HepG2 (cell line): ENCODE results near the gene VCPKMT. TPM values are rescaled to one million over a fixed set of nuclear protein-coding genes. Genes with fewer than 3 reads are reported as not detected.

Experiments
- IRX3 ChIP-seq: sonication (generic); formaldehyde crosslinking; IDR thresholded peaks from 2 replicates; pipeline ENCODE4 v1.8.1; 2023; ENCODE audit warnings: mild to moderate bottlenecking, low read depth, missing genetic modification reagents, borderline replicate concordance
- MIXL1 ChIP-seq: IDR thresholded peaks from 2 replicates; pipeline ENCODE4 v1.6.1; 2016
- NAIF1 ChIP-seq: sonication (generic); formaldehyde crosslinking; IDR thresholded peaks from 2 replicates; pipeline ENCODE4 v1.5.0; 2020; ENCODE audit warnings: mild to moderate bottlenecking, missing genetic modification reagents, borderline replicate concordance
- POGZ ChIP-seq: sonication (generic); formaldehyde crosslinking; IDR thresholded peaks from 2 replicates; pipeline ENCODE4 v1.4.0; 2020; ENCODE audit warnings: mild to moderate bottlenecking, missing genetic modification reagents
- SAP130 ChIP-seq: IDR thresholded peaks from 2 replicates; pipeline ENCODE4 v1.6.1; 2016; ENCODE audit warnings: low read depth
- ZBTB38 ChIP-seq: sonication (generic); formaldehyde crosslinking; IDR thresholded peaks from 2 replicates; pipeline ENCODE4 v1.5.1; 2020; ENCODE audit warnings: mild to moderate bottlenecking, missing genetic modification reagents
- ZMYM4 ChIP-seq: sonication (generic); formaldehyde crosslinking; IDR thresholded peaks from 2 replicates; pipeline ENCODE4 v1.8.1; 2023; ENCODE audit warnings: mild to moderate bottlenecking, missing genetic modification reagents
- ZNF318 ChIP-seq: sonication (generic); formaldehyde crosslinking; IDR thresholded peaks from 2 replicates; pipeline ENCODE4 v1.4.0; 2020; ENCODE audit warnings: mild to moderate bottlenecking, missing genetic modification reagents
- ZNF543 ChIP-seq: sonication (generic); formaldehyde crosslinking; IDR thresholded peaks from 2 replicates; pipeline ENCODE4 v1.4.0; 2020; ENCODE audit warnings: mild to moderate bottlenecking, missing genetic modification reagents
- ZNF563 ChIP-seq: sonication (generic); formaldehyde crosslinking; IDR thresholded peaks from 2 replicates; pipeline ENCODE4 v1.8.0; 2022; ENCODE audit warnings: mild to moderate bottlenecking, moderate library complexity, missing genetic modification reagents
- ZNF615 ChIP-seq: sonication (generic); formaldehyde crosslinking; IDR thresholded peaks from 2 replicates; pipeline ENCODE4 v1.5.0; 2020; ENCODE audit warnings: mild to moderate bottlenecking, missing genetic modification reagents, borderline replicate concordance
- ZSCAN12 ChIP-seq: sonication (generic); formaldehyde crosslinking; IDR thresholded peaks from 2 replicates; pipeline ENCODE4 v1.9.0; 2021; ENCODE audit warnings: mild to moderate bottlenecking, missing genetic modification reagents
- polyA plus RNA-seq, 8 experiments: library from polyadenylated mRNA; depleted of rRNA in 3 of 8; stranded (reverse) in 7 of 8; unstranded in 1 of 8; fragments of >200 nt; fragmentation: Illumina TruSeq in 4 of 8; extraction: Trizol in 4 of 8; gene quantifications; 2 replicates each; pipeline versions ENCODE4 v1.2.1 to v1.2.3, GENCODE V29; 2011 to 2016; ENCODE audit warnings: low read depth in 4 of 8, missing spikeins in 1 of 8, mixed read lengths in 1 of 8; ENCODE audit not compliant: insufficient read depth in 1 of 8
- total RNA-seq, 5 experiments: library from RNA; depleted of rRNA; stranded (reverse); fragments of >200 nt; fragmentation: Illumina TruSeq; extraction: Trizol; gene quantifications; 2 replicates each; pipeline ENCODE4 v1.2.3, GENCODE V29; 2016; ENCODE audit warnings: low read depth in 1 of 5
- TF ChIP-seq, protein P1 (sequence below): sonication (generic); formaldehyde crosslinking; IDR thresholded peaks from 2 replicates; pipeline ENCODE4 v1.9.0; 2021; ENCODE audit warnings: missing genetic modification reagents, mild to moderate bottlenecking, borderline replicate concordance
- TF ChIP-seq, protein P2 (sequence below): sonication (generic); formaldehyde crosslinking; IDR thresholded peaks from 2 replicates; pipeline ENCODE4 v1.4.0; 2020; ENCODE audit warnings: missing genetic modification reagents
- TF ChIP-seq, protein P3 (sequence below): sonication (generic); formaldehyde crosslinking; IDR thresholded peaks from 2 replicates; pipeline ENCODE4 v1.5.1; 2020; ENCODE audit warnings: missing genetic modification reagents, mild to moderate bottlenecking, borderline replicate concordance

VCPKMT gene
- total and polyA plus RNA-seq, 2 of the 13 experiments (the other 11 are each of a cell fraction or from before 2014, with no cell fraction given) = 3.9 to 5.4 TPM

GRCh38 chr14:50059763-50060616, 56.4 kb downstream of the VCPKMT start (continued):
- TF ChIP-seq ZNF563 (CRISPR knock-in tag) = no peak
- TF ChIP-seq, protein P1, sequence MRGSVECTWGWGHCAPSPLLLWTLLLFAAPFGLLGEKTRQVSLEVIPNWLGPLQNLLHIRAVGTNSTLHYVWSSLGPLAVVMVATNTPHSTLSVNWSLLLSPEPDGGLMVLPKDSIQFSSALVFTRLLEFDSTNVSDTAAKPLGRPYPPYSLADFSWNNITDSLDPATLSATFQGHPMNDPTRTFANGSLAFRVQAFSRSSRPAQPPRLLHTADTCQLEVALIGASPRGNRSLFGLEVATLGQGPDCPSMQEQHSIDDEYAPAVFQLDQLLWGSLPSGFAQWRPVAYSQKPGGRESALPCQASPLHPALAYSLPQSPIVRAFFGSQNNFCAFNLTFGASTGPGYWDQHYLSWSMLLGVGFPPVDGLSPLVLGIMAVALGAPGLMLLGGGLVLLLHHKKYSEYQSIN = no peak
- TF ChIP-seq IRX3 (CRISPR knock-in tag) = no peak
- TF ChIP-seq ZBTB38 (CRISPR knock-in tag) = peak; percentile 69
- TF ChIP-seq NAIF1 (CRISPR knock-in tag) = no peak
- TF ChIP-seq ZMYM4 (CRISPR knock-in tag) = 0 out of 2 replicates have a peak, but pooled peaks have one; percentile 19
- TF ChIP-seq ZSCAN12 (CRISPR knock-in tag) = no peak
- 0 out of 2 replicates have a peak, but pooled peaks have one; percentile 29 for TF ChIP-seq POGZ
- TF ChIP-seq ZNF318 (CRISPR knock-in tag) = no peak
- no peak for TF ChIP-seq ZNF543 (CRISPR knock-in tag)
- TF ChIP-seq, protein P2, sequence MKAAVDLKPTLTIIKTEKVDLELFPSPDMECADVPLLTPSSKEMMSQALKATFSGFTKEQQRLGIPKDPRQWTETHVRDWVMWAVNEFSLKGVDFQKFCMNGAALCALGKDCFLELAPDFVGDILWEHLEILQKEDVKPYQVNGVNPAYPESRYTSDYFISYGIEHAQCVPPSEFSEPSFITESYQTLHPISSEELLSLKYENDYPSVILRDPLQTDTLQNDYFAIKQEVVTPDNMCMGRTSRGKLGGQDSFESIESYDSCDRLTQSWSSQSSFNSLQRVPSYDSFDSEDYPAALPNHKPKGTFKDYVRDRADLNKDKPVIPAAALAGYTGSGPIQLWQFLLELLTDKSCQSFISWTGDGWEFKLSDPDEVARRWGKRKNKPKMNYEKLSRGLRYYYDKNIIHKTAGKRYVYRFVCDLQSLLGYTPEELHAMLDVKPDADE = no peak
- TF ChIP-seq ZNF615 = no peak
- 0 out of 2 replicates have a peak, but pooled peaks have one; percentile 15 for TF ChIP-seq SAP130
- TF ChIP-seq, protein P3, sequence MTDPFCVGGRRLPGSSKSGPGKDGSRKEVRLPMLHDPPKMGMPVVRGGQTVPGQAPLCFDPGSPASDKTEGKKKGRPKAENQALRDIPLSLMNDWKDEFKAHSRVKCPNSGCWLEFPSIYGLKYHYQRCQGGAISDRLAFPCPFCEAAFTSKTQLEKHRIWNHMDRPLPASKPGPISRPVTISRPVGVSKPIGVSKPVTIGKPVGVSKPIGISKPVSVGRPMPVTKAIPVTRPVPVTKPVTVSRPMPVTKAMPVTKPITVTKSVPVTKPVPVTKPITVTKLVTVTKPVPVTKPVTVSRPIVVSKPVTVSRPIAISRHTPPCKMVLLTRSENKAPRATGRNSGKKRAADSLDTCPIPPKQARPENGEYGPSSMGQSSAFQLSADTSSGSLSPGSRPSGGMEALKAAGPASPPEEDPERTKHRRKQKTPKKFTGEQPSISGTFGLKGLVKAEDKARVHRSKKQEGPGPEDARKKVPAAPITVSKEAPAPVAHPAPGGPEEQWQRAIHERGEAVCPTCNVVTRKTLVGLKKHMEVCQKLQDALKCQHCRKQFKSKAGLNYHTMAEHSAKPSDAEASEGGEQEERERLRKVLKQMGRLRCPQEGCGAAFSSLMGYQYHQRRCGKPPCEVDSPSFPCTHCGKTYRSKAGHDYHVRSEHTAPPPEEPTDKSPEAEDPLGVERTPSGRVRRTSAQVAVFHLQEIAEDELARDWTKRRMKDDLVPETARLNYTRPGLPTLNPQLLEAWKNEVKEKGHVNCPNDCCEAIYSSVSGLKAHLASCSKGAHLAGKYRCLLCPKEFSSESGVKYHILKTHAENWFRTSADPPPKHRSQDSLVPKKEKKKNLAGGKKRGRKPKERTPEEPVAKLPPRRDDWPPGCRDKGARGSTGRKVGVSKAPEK = no peak
- TF ChIP-seq MIXL1 (CRISPR knock-in tag) = 0 out of 2 replicates have a peak, but pooled peaks have one; percentile 28
